Measurements from ENCODE around the gene HCLS1.
"Not testable (repeated sequence)": the region's sequence is repeated elsewhere in the genome, so short reads cannot be mapped to it uniquely, and the experiment has no call there.

The HCLS1 gene

GRCh38 chr3:121595765-121596406 lies 64.8 kb downstream of the HCLS1 start:
- no peak for DNase-seq (ENCODE audit: low spot score)

GRCh38 chr3:121594850-121595249 lies 65.9 kb downstream of the HCLS1 start:
- no peak for DNase-seq (ENCODE audit: low spot score)

GRCh38 chr3:121593806-121594205 lies 66.9 kb downstream of the HCLS1 start:
- DNase-seq (ENCODE audit: low spot score) = not testable (repeated sequence)

GRCh38 chr3:121592856-121593702 lies 67.6 kb downstream of the HCLS1 start, which contains the start of gene FBXO40:
FBXO40 (plus strand) TSS chr3:121593379; CDS start chr3:121620576, 27,197 bp downstream.
- DNase-seq (ENCODE audit: low spot score) = peak; percentile 20

DNA sequence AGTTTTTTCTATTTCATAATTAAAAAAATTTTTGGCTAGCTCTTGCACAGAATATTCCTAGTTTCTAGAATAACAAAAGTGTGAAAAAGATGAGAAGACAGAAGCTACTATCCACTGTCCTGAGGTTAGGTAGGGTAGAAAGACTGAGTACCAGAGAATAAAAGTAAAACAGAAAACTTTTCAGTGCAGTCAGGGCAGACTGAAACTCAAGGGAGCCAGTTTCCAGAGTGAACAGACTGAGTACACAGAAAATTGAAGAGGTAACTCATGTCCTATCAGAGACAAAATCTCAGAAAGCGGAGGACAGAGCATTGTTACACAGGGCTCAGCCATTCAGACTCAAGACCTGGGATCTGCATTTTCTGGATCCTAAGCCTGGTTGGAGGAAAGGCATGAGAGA lies 76.3 kb downstream of the HCLS1 start:
- DNase-seq (ENCODE audit: low spot score) = no peak

DNA sequence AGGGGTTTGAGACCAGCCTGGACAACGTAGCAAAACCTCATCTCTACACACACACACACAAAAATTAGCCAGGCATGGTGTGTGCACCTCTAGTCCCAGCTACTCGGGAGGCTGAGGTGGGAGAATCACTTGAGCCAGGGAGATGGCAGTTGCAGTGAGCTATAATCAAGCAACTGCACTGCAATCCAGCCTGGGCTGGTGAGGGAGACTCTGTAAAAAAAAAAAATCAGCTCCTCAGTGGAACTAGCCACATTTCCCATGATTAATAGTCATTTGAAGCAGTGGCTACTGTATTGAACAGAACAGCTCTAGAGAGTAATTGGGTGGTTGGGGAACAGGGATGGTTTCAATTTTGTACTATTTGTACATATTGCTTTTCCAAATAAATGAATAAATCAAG lies 79.0 kb downstream of the HCLS1 start:
- DNase-seq (ENCODE audit: low spot score) = no peak

Measured in kidney tubule cell (primary cell).